ENCODE results near the gene BRK1.
"Not testable (repeated sequence)": the region's sequence is repeated elsewhere in the genome, so short reads cannot be mapped to it uniquely, and the experiment has no call there.

The BRK1 gene

GRCh38 chr3:10115326-10116137 is at the start of gene BRK1:
Gene BRK1 (plus strand): TSS chr3:10115675. CDS start chr3:10115702, 27 bp downstream.
- in situ Hi-C loops (cut with MboI; ENCODE audit: low sequenced_read_pairs): no loop called here

GRCh38 chr3:10070077-10070476 is 45.4 kb upstream of the BRK1 start:
- in situ Hi-C loops (cut with MboI; ENCODE audit: low sequenced_read_pairs): not testable (repeated sequence)

- in situ Hi-C loops (cut with MboI; ENCODE audit: low sequenced_read_pairs): no loop called here
These were observed 40.8 kb upstream of the BRK1 start for GRCh38 chr3:10074666-10075065.

- in situ Hi-C loops (cut with MboI; ENCODE audit: low sequenced_read_pairs): no loop called here
These were observed 33.6 kb upstream of the BRK1 start for GRCh38 chr3:10081871-10082270.

GRCh38 chr3:10085738-10086137 is 29.7 kb upstream of the BRK1 start:
- in situ Hi-C loops (cut with MboI; ENCODE audit: low sequenced_read_pairs): no loop called here

GRCh38 chr3:10088256-10088655 is 27.2 kb upstream of the BRK1 start:
- in situ Hi-C loops (cut with MboI; ENCODE audit: low sequenced_read_pairs): no loop called here

- in situ Hi-C loops (cut with MboI; ENCODE audit: low sequenced_read_pairs): no loop called here
These were observed 25.3 kb upstream of the BRK1 start for GRCh38 chr3:10090179-10090578.

GRCh38 chr3:10090774-10091173 is 24.7 kb upstream of the BRK1 start:
- in situ Hi-C loops (cut with MboI; ENCODE audit: low sequenced_read_pairs): not testable (repeated sequence)

GRCh38 chr3:10091387-10091786 is 24.1 kb upstream of the BRK1 start:
- in situ Hi-C loops (cut with MboI; ENCODE audit: low sequenced_read_pairs): not testable (repeated sequence)

- in situ Hi-C loops (cut with MboI; ENCODE audit: low sequenced_read_pairs): no loop called here
These were observed 21.8 kb upstream of the BRK1 start for GRCh38 chr3:10093678-10094077.

GRCh38 chr3:10099041-10099440 is 16.4 kb upstream of the BRK1 start:
- in situ Hi-C loops (cut with MboI; ENCODE audit: low sequenced_read_pairs): no loop called here

- in situ Hi-C loops (cut with MboI; ENCODE audit: low sequenced_read_pairs): no loop called here
These were observed 8.6 kb upstream of the BRK1 start for GRCh38 chr3:10106919-10107318.

GRCh38 chr3:10108091-10108490 is 7.4 kb upstream of the BRK1 start, which contains the start of gene FANCD2OS:
Gene FANCD2OS (minus strand): TSS chr3:10108255. CDS start chr3:10104774, 3,481 bp downstream.
- in situ Hi-C loops (cut with MboI; ENCODE audit: low sequenced_read_pairs): no loop called here

GRCh38 chr3:10116138-10116460 is 624 bp downstream of the BRK1 start:
- in situ Hi-C loops (cut with MboI; ENCODE audit: low sequenced_read_pairs): no loop called here

- in situ Hi-C loops (cut with MboI; ENCODE audit: low sequenced_read_pairs): no loop called here
These were observed 1.5 kb downstream of the BRK1 start for GRCh38 chr3:10116928-10117327.

- in situ Hi-C loops (cut with MboI; ENCODE audit: low sequenced_read_pairs): no loop called here
These were observed 3.9 kb downstream of the BRK1 start for GRCh38 chr3:10119376-10119775.

GRCh38 chr3:10121064-10121463 is 5.6 kb downstream of the BRK1 start:
- in situ Hi-C loops (cut with MboI; ENCODE audit: low sequenced_read_pairs): no loop called here

- in situ Hi-C loops (cut with MboI; ENCODE audit: low sequenced_read_pairs): no loop called here
These were observed 7.2 kb downstream of the BRK1 start for GRCh38 chr3:10122724-10123123.

GRCh38 chr3:10135872-10136271 is 20.4 kb downstream of the BRK1 start:
- in situ Hi-C loops (cut with MboI; ENCODE audit: low sequenced_read_pairs): not testable (repeated sequence)

GRCh38 chr3:10136426-10137005 is 21.0 kb downstream of the BRK1 start:
- in situ Hi-C loops (cut with MboI; ENCODE audit: low sequenced_read_pairs): no loop called here

- in situ Hi-C loops (cut with MboI; ENCODE audit: low sequenced_read_pairs): no loop called here
These were observed 21.7 kb downstream of the BRK1 start for GRCh38 chr3:10137178-10137577.

- in situ Hi-C loops (cut with MboI; ENCODE audit: low sequenced_read_pairs): no loop called here
These were observed 25.6 kb downstream of the BRK1 start for GRCh38 chr3:10140996-10141546.

Measured in HL-60/S4 treated with phorbol 12-myristate 13-acetate at 8.2 ng/mL for 4 days and 3 days (cell line).